ENCODE data around the gene MID2.

- TF ChIP-seq CTCF (IDR thresholded peaks at IDR 0.05) (no peak), POLR2AphosphoS5 (IDR thresholded peaks at IDR 0.05) (no peak), POLR2A (IDR thresholded peaks at IDR 0.05) (no peak), EP300 (IDR thresholded peaks at IDR 0.05) (no peak)
Observed at GRCh38 chrX:107851215-107851614, 25.5 kb downstream of the MID2 start.
